Glomerular endothelial cell (primary cell): ENCODE data around the gene WDR41. TPM values are rescaled to one million over a fixed set of nuclear protein-coding genes. Genes with fewer than 3 reads are reported as not detected.

Experiments used
- DNase-seq: peaks from one replicate; pipeline ENCODE4 v3.0.0-alpha.2; 2011; ENCODE audit warnings: low read depth, low spot score; ENCODE audit errors: extremely low read depth
- total RNA-seq: library from RNA; depleted of rRNA; stranded (reverse); fragments of >200 nt; gene quantifications from 2 replicates; pipeline ENCODE4 v1.2.3, GENCODE V29; 2015

The WDR41 gene
- total RNA-seq, 1 donor from 2014 or later, result 39.5 TPM

GRCh38 chr5:77448831-77449230, 43.3 kb downstream of the WDR41 start:
- no peak for DNase-seq

GRCh38 chr5:77444356-77444755, 47.8 kb downstream of the WDR41 start:
- no peak for DNase-seq

- no peak for DNase-seq
Observed at GRCh38 chr5:77443670-77444069, 48.4 kb downstream of the WDR41 start.

DNA sequence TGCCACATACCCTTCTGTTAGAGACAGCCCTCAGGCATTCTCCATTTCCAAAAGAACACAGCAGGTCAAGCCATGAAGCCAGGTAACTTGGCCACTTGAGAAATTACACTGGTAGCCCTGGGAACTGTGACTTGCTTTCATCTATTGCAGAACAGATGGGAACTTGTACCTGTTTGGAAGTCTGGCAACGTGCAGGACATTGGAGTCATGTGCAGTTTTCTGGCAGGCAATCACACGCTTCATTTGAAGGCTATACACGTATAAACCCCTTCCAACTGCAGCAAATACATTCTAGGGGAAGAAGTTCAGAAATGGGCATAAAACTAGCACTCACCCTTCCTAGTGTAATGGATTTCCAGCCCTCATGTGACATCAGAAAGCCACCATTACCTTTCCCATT, 54.0 kb downstream of the WDR41 start:
- no peak for DNase-seq

DNA sequence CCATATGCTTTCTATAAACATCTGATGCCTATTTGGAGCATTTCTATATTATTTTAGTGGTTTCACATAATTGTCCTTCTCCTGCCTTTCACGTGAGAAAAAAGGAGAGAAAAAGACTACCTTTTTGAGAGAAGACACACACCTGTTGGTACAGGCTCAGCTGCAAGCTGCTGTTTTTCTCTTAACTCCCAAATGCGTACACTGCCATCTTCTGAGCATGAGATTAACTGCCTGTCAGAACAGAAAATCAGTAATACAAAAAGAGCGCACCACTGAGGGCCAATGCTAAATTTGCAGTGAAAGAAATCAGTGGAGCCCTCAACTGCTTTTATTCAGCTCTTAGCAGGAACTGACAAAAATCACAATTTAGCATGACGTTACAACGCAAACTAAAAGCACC, 54.9 kb downstream of the WDR41 start:
- DNase-seq, result no peak

- DNase-seq, result no peak
Observed at GRCh38 chr5:77431719-77432118, 60.4 kb downstream of the WDR41 start.

DNA sequence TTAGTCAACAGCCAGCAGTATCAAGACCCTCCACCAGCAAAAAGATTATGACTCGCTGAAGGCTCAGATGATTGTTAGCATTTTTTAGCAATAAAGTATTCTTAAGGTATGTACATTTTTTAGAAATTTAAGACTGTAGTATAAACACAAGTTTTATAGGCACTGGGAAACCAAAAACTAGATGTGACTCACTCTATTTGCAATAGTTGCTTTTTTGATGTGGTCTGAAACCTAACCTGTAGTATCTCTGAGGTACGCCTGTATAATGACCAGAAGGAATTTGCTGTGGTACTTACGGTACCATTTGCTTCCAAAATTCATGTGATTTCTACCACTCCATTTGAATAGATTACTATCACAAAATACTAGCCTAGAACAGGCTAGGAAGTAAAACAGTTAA, 60.8 kb downstream of the WDR41 start:
- no peak for DNase-seq

DNA sequence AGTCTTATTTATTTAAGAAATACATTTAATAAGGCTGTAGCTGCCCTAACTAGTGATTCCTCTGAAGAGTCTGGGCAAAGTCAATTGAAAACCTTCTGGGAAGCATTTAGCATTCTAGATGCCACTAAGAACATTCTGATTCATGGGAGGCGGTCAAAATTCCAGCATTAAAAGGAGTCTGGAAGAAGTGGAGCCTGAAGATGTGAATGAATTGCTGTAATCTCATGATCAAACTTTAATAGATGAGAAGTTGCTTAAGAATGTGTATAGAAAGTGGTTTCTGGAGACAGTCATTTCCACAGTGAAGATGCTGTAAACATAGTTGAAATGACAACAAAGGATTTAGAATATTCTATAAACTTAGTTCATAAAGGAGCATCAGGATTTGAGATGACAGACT, 61.4 kb downstream of the WDR41 start:
- no peak for DNase-seq

DNA sequence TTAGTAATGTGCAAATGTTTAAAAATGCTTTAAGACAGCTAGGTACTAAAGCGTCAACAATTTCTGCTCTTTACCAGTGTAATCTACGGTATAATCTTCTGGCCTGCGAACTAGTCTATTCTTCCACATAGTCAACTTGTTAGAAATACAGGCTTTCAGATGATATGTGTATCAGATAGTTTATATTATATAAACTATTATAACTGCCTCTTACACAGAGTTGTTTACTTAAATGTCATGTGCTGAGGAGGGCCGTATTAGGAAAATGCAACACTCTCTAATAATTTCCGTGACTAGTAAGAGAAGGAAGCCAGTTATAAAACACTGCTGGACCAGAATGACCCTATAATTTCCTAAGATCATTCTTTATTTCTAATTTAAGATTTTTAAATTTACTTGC, 63.6 kb downstream of the WDR41 start:
- DNase-seq, result no peak

DNA sequence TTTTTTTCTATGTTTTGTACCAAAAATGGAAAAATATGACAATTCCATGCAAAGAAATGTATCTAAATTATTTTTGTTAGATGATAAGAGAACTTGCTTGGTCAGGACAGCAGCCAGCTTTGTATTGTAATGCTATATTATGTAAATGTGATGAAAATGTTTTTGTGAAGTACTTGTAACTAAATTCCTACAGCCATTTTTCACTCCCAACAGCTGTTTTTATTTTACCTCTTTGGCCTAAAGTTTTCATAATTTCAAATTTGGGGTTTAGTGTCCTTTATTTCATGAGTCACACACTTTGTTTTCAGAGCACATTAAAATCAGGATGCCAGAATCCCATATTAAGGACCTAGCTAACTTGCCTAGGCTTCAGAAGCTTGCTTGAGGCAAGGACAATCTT, 64.1 kb downstream of the WDR41 start:
- DNase-seq, result no peak

DNA sequence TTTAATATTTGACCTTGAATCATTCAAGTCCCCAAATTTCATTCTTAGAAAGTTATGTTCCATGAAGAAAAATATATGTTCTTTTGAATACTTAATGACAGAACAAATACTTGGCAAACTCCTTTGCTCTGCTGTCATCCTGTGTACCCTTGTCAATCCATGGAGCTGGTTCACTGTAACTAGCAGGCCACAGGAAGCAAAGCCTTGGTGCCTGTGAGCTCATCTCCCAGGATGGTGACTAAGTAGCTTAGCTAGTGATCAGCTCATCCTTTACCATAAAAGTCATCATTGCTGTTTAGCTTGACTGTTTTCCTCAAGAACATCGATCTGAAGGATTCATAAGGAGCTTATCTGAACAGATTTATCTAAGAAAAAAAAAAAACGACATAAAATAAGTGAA, 65.4 kb downstream of the WDR41 start:
- DNase-seq, result no peak

DNA sequence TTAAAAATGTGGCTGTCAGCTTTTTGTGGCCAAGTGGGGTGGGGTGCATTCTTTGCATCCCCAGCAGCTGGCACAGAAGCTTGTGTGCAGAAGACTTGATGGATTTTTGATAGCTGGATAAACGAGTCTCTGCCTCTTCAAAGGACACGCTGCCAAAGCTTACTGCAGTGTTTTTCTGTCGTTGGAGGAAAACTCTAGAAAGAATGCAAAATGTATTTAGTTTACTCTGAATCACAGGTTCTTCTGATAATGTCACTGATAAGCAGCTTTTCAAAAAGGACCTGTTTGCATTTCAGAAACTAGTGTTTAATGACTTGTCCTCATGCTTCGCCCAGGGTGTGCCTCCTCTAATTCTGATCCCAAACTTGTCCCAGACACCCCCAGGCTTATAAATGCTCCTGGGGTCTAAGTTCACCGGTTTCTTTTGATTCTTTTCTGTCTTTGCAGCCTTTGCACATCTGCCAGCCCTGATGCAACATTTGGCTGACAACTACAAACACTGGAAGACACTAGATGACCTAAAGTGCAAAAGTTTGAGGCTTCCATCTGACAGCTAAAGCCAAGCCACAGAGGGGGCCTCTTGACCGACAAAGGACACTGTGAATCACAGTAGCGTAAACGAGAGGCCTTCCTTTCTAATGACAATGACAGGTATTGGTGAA, 66.0 kb downstream of the WDR41 start:
- no peak for DNase-seq

DNA sequence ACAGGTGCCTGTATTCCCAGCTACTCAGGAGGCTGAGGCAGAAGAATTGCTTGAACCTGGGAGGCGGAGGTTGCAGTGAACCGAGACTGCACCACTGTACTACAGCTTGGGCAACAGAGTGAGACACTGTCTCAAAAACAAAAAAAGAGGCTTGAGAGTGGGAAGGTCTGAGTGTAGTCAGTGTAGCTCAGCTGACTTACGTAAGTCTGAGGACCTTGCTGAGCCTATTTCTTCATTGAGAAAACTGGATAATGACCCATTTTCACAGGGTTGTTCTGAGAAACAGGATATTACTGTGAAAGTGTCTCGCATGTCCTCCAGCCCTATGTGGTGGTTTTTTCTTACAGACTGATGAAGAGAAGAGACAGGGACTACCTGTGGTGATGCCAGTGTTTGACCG, 66.7 kb downstream of the WDR41 start:
- no peak for DNase-seq

DNA sequence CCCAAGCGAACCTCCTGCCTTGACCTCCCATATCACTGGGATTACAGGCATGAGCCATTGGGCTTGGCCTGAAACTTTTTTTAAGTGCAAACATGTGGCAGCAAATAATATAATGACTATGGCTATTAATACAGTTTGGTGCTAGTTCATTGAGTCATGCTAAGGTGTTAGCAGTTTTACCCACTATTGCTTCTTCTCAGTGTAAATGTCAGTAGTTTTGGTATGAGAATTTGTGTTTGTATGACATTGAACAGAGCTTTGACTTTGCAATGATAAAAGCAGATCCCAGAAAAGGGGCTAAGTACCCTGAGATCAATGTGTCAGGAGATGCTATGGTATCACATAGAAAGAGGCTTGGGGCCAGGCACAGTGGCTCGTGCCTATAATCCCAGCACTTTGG, 67.2 kb downstream of the WDR41 start:
- no peak for DNase-seq

DNA sequence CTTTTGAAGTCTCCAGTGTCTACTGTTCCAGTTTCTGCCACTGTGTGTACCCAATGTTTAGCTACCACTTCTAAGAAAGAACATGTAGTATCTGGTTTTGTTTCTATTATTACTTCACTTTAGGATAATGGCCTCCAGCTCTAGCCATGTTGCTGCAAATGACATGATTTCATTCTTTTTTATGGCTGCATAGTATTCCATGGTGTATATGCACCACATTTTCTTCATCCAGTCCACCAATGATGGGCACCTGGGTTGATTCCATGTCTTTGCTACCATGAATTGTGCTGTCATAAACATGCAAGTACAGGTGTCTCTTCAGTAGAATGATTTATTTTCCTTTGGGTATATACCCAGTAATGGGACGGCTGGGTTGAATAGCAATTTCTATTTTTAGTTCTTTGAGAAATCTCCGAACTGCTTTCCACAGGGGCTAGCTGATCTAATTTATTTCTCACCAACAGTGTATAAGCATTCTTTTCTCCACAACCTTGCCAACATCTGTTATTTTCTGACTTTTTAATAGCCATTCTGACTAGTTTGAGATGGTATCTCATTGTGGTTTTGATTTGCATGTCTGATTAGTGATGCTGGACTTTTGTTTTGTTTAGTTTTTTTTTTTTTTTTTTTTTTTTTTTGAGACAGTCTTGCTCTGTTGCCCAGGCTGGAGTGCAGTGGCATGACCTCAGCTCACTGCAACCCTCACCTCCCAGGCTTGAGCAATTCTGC, 68.9 kb downstream of the WDR41 start:
- DNase-seq, result no peak

GRCh38 chr5:77420940-77421339, 71.2 kb downstream of the WDR41 start:
- no peak for DNase-seq

- DNase-seq, result no peak
Observed at GRCh38 chr5:77419644-77420582, 72.2 kb downstream of the WDR41 start.

- DNase-seq, result no peak
Observed at GRCh38 chr5:77418601-77419581, 73.2 kb downstream of the WDR41 start.

- no peak for DNase-seq
Observed at GRCh38 chr5:77418162-77418561, 74.0 kb downstream of the WDR41 start.

DNA sequence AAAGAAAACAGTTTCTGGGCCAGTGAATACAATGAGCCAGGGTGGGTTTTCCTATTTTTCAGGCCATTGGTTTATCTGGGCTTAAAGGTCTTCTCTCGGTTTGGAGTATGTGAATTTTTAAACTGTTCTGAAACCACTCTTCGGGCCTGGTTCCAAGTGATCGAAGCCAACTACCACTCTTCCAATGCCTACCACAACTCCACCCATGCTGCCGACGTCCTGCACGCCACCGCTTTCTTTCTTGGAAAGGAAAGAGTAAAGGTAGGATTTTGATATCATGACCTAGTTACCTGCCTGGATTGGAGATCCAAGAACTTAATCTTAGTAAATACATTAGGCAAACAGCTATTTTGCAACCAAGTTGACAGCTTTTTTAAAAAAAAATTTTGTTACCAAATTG, 79.1 kb downstream of the WDR41 start:
- DNase-seq, result no peak
